Panc1 (cell line): ENCODE measurements around the gene SSH2. TPM values are rescaled to one million over a fixed set of nuclear protein-coding genes. Genes with fewer than 3 reads are reported as not detected.

ENCODE experiments used
- ATAC-seq: fragments of 200-7000 bp; cut with Tn5 transposase; 2 replicates; pipeline ENCODE4 v1.9.1; 2020; ENCODE audit warnings: mild to moderate bottlenecking, moderate library complexity
- BruUV-seq: library from RNA; stranded (reverse); fragments of 400-500 nt; replicated peaks from 2 replicates; lab custom pipeline; 2021; lab: Mats Ljungman, UMichigan
- CTCF ChIA-PET: fragments of 300-600 bp; sonication (Branson Sonifier 250); formaldehyde crosslinking; loops from one replicate; lab custom pipeline; 2022; ENCODE audit warnings: antibody characterized with exemption; lab: Charles Lee
- POLR2A ChIA-PET: fragments of 300-600 bp; sonication (Branson Sonifier 250); formaldehyde crosslinking; loops from one replicate; lab custom pipeline; 2022; ENCODE audit warnings: antibody characterized with exemption; lab: Charles Lee
- DNase-seq: peaks from one replicate; pipeline ENCODE4 v3.0.0-alpha.2; 2010; ENCODE audit warnings: low read depth, low spot score
- H3K27ac ChIP-seq: 2 replicates; pipeline ENCODE4 v1.5.1; 2011; ENCODE audit warnings: mild to moderate bottlenecking, low read length, inconsistent platforms
- H3K27me3 ChIP-seq: fragments of 200-500 bp; sonication (Bioruptor generic); 2 replicates; pipeline ENCODE4 v1.6.0; 2014; ENCODE audit warnings: low read length, inconsistent platforms; ENCODE audit not compliant: control insufficient read depth, insufficient read depth
- H3K36me3 ChIP-seq: fragments of 200-500 bp; sonication (Bioruptor generic); 2 replicates; pipeline ENCODE4 v1.5.1; 2014; ENCODE audit warnings: inconsistent platforms, mild to moderate bottlenecking, low read length, moderate library complexity; ENCODE audit not compliant: control insufficient read depth, insufficient read depth
- H3K4me1 ChIP-seq: 2 replicates; pipeline ENCODE4 v1.5.1; 2011; ENCODE audit warnings: inconsistent platforms, mild to moderate bottlenecking, low read length, moderate library complexity; ENCODE audit not compliant: control insufficient read depth, insufficient read depth
- H3K4me3 ChIP-seq, 2 experiments: 2 replicates each; pipeline ENCODE4 v1.5.1; 2011 to 2012; ENCODE audit warnings: low read depth in 2 of 2, low read length in 2 of 2, mild to moderate bottlenecking in 2 of 2, inconsistent platforms in 1 of 2, moderate library complexity in 1 of 2
- H3K9me3 ChIP-seq: fragments of 200-500 bp; sonication (Bioruptor generic); 2 replicates; pipeline ENCODE4 v1.5.1; 2014; ENCODE audit warnings: low read depth, mild to moderate bottlenecking, inconsistent platforms, low read length, moderate library complexity; ENCODE audit not compliant: control insufficient read depth, insufficient read depth
- CTCF ChIP-seq: fragments of 450-650 bp; IDR thresholded peaks from 2 replicates; pipeline ENCODE4 v1.5.1; 2017; ENCODE audit warnings: mild to moderate bottlenecking
- POLR2AphosphoS5 ChIP-seq: IDR thresholded peaks from 2 replicates; pipeline ENCODE4 v1.6.1; 2012; ENCODE audit warnings: mild to moderate bottlenecking, low read depth, low read length, moderate library complexity
- REST ChIP-seq, 2 experiments: IDR thresholded peaks; 2 replicates each; pipeline ENCODE4 v1.6.1; 2011 to 2012; ENCODE audit warnings: low read depth in 2 of 2, control low read depth in 1 of 2, low read length in 1 of 2, mild to moderate bottlenecking in 1 of 2, moderate library complexity in 1 of 2; ENCODE audit not compliant: insufficient read depth in 1 of 2
- SIN3A ChIP-seq: IDR thresholded peaks from 2 replicates; pipeline ENCODE4 v1.6.1; 2012; ENCODE audit warnings: low read depth, mild to moderate bottlenecking, low read length, moderate library complexity, borderline replicate concordance; ENCODE audit not compliant: insufficient read depth
- TCF7L2 ChIP-seq: IDR thresholded peaks from 2 replicates; pipeline ENCODE4 v1.6.1; 2011; ENCODE audit warnings: mild to moderate bottlenecking, low read depth, low read length, inconsistent platforms
- in situ Hi-C: cut with HindIII; loops from 2 replicates; pipeline ENCODE4 v1.10.0; 2016; ENCODE audit warnings: low sequenced_read_pairs, low pct_unique_long_range_greater_than_20kb
- intact Hi-C: fragments of 100-400 bp; cut with micrococcal nuclease; formaldehyde crosslinking; loops from one replicate; pipeline ENCODE4 v1.10.0; 2022; ENCODE audit not compliant: unreplicated experiment
- total RNA-seq: library from RNA; stranded (reverse); gene quantifications from one replicate; pipeline ENCODE4 v1.2.1, GENCODE V29; 2021; ENCODE audit not compliant: unreplicated experiment

SSH2 gene
- total RNA-seq, 1 experiment from 2014 or later = 30.6 TPM

GRCh38 chr17:29914819-29915537, 15.1 kb downstream of the SSH2 start:
- no peak for DNase-seq
- H3K4me3 ChIP-seq = no peak overlapping the region
- no peak for ATAC-seq
- POLR2A ChIA-PET = no interaction called here
- in situ Hi-C loops (no loop called here), intact Hi-C loops (no loop called here)
- no peak for TF ChIP-seq CTCF
- no peak for TF ChIP-seq POLR2AphosphoS5
- TF ChIP-seq TCF7L2 = no peak
- TF ChIP-seq REST (IDR thresholded peaks at IDR 0.05; ENCODE audit: insufficient read depth in 1 of 2, low read depth in 2 of 2, low read length in 1 of 2) = no peak
- TF ChIP-seq SIN3A = no peak
- no peaks in the 10 kb centered on the region for H3K36me3 ChIP-seq
- H3K4me1 ChIP-seq = peaks cover 8% of the 10 kb centered on the region; the same call in 1 of the 2 replicates
- CTCF ChIA-PET = interaction anchor here (0.7 kb wide), 1 partner anchor 13 kb away, joined by 4 read pairs; no protein-coding TSS in a partner anchor
- BruUV-seq = no TSS peak
- H3K27ac ChIP-seq = no peak overlapping the region
- no peaks in the 10 kb centered on the region for H3K9me3 ChIP-seq
- no peaks in the 10 kb centered on the region for H3K27me3 ChIP-seq

DNA sequence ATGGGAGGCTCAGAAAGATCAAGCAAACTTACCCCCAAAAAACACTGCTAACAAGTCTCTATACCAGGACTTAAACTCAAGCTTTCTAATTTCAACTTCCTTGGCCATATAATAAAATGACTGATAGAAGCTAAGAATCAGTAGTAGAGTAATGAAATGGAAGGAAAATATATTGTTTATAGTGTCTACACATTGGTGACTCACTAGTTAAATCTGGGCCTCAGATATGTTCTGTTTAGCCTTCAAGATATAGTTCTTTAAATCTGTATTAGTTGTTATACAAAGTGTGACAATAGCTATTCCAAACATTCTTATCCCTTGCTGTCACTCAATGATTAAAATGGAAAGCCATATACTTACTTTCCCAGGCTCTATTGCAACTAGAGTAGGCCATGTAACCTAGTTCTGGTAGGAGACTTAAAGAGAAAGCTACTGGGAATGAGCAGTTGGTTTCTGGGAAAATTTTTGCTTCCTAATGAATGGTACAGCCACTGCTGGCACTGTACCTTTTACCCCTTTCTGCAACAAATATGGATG, 18.3 kb downstream of the SSH2 start:
- no peaks in the 10 kb centered on the region for H3K27me3 ChIP-seq
- ChIA-PET POLR2A (no interaction called here), CTCF (interaction anchor here (0.6 kb wide), 1 partner anchor 39 kb away, joined by 3 read pairs; no protein-coding TSS in a partner anchor)
- no peak for DNase-seq
- H3K9me3 ChIP-seq = no peaks in the 10 kb centered on the region
- in situ Hi-C loops (no loop called here), intact Hi-C loops (no loop called here)
- H3K4me3 ChIP-seq = no peak overlapping the region
- BruUV-seq = no TSS peak
- no peaks in the 10 kb centered on the region for H3K4me1 ChIP-seq
- no peak for TF ChIP-seq POLR2AphosphoS5
- TF ChIP-seq SIN3A = no peak
- TF ChIP-seq REST (IDR thresholded peaks at IDR 0.05; ENCODE audit: insufficient read depth in 1 of 2, low read depth in 2 of 2, low read length in 1 of 2) = no peak
- TF ChIP-seq CTCF = no peak
- TF ChIP-seq TCF7L2 = no peak
- H3K27ac ChIP-seq = no peak overlapping the region
- ATAC-seq = no peak
- H3K36me3 ChIP-seq = no peaks in the 10 kb centered on the region
